ENCODE results near the gene IL6R.

Gene IL6R

DNA sequence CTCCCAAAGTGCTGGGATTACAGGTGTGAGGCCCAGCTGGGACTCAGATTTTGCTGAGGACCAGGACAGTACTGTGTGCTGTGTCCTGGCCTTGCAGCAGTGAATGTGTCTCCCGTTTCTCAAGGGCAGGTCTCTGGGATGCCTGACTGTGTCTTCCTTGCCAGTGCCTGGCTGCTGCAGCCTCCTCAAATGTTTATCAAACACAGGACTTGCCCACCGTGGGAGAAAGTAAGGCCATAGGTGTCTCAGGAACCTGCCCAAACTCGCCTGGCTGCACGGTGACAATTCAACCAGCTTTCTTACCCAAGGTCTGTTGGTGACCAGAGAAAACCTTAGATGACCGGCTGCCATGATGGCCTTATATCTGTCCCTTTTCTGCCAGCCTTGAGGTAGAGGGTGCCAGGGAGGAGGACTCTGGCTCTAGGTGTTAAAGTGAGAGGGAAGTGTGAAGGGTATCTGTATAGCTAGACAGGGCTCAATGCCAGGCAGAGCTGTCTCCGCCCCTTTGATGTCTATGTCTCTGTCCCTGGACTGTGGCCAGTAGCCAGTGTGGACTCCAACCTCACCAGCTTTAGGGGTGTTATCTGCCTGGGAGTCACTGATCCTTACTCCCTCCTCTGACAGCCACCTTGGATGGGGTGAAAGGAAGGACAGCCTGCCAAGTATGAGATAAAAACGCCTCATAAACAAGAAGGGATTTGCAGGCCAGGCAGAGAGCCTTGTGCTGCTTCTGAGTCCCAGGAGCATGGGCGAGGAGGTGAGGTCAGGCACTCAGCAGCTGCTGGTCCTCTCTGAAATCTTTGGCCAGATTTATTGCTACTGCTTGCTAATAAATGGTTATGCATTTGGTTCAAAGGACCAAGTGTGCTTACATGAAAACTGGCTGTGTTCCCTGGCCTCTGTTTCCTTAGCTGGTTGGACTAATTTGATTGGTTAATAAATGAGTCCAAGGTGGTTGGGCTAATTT lies 22.3 kb downstream of the IL6R start:
- DNase-seq: no peak

DNA sequence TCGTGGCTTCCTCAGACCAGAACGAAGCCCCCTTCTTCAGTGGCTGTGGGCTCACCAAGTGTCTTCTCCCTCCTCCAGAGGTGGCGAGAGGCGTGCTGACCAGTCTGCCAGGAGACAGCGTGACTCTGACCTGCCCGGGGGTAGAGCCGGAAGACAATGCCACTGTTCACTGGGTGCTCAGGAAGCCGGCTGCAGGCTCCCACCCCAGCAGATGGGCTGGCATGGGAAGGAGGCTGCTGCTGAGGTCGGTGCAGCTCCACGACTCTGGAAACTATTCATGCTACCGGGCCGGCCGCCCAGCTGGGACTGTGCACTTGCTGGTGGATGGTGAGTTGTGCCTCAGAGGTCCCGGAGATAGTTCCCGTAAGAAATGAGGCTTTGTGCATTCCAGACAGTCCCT lies 24.0 kb downstream of the IL6R start:
- DNase-seq: no peak

DNA sequence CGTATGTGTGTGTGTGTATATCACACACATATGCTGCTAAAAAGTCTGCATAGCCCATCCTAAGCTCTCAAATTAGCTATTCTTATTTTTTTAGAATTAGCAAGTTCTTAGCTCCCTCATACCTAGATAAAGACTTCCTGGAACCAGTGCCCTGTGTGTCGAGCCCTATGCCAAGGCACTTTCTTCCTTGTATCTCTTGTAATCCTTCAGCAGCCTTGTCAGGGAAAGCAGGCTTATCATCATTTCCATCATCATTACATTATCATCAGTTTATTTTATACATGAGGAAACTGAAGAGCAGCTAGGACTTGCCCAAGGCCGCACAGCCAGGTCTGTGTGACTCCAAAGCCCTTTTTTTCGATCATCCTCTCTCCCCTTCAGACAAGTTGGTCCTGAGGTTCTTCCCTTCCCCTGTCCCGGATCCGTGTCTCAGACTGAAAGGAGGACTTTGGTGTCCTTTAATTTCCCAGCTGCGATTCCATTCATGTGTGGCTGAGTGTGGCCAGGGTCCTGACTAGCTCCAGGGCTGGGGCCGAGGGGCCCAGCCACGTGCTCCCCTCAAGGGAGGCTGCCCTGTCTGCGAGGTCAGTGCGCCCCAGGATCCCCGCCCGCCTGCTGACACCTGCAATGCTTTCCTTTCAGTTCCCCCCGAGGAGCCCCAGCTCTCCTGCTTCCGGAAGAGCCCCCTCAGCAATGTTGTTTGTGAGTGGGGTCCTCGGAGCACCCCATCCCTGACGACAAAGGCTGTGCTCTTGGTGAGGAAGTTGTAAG lies 24.9 kb downstream of the IL6R start:
- no peak for DNase-seq

DNA sequence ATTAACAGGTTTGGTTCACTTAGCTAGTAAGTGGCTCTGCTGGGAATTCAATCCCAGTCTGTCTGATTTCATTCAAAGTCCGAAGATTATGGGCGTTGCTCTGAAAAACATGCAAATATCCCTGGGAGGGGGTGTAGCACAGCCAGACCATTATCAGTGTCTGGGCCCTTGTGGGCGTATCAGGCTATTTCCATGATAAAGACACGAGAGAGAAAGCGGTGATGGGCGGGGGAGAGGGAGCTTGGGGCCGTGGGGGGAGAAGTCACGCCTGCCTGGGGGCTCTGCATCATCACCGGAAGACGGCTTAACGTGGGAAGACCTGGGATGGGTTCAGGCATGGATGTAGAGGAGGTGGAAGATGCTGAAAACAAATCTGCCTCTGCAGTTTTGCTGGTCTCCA lies 25.8 kb downstream of the IL6R start:
- DNase-seq: peak; percentile 43

GRCh38 chr1:154431586-154432373 lies 26.6 kb downstream of the IL6R start:
- peak; percentile 53 for DNase-seq

GRCh38 chr1:154433161-154433764 lies 28.1 kb downstream of the IL6R start:
- DNase-seq: no peak

GRCh38 chr1:154434346-154435085 lies 29.4 kb downstream of the IL6R start:
- DNase-seq: no peak

DNA sequence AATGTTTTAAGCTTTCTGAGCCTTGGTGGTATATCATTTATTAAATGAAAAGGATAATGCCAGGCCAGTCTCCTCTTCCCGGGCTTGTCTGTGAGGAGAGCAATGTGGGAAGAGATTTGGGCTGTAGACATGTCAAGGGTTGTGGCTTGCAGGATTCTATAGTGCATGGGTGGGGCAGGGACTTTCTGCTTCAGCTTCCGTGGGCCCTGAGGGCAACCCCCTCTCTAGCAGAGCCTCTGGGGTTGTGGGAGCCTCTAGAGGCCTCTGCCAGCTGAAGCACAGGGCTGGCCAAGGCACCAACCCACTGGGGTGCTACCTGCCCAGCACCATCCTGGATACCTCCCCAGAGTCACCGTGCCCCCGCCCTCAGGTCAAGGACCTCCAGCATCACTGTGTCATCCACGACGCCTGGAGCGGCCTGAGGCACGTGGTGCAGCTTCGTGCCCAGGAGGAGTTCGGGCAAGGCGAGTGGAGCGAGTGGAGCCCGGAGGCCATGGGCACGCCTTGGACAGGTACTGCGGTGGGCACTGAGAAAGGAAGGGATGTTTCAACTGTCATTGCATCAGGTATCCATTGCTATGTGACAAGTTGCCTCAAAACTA lies 30.6 kb downstream of the IL6R start:
- no peak for DNase-seq

GRCh38 chr1:154436433-154436832 lies 31.3 kb downstream of the IL6R start:
- no peak for DNase-seq

- DNase-seq: no peak
Observed at GRCh38 chr1:154440036-154440804, 35.1 kb downstream of the IL6R start.

DNA sequence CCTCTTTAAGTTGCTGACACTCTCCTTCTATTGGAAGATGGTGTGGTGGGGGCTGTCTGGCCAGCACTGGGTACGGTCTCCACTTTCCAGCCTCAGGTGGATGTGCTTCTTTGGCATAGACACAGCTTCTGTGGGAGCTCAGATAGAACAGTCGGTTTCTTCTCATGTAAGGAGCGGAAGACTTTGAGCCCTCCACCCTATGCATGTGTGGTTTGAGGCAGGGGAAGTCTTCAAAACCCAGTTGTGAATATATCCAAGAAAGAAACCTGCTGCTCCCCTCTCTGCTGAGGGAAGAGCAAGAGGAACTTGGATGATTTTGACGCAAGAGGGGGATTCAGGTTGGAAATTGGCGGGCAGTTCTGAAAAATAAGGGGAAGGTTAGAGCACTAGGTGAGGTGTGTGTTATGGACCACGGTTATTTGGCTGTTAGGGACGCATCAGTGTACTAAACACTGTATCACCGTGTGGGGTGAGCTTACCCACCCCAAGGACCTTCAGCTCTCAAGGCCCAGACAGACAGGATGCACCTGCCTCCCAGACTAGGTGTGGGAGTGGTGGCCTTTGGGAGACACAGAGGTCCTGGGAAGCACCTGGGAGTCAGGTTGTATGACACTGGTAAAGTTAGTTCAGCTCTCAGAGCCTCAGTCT lies 36.2 kb downstream of the IL6R start:
- no peak for DNase-seq

GRCh38 chr1:154442006-154442740 lies 37.0 kb downstream of the IL6R start:
- DNase-seq: no peak

DNA sequence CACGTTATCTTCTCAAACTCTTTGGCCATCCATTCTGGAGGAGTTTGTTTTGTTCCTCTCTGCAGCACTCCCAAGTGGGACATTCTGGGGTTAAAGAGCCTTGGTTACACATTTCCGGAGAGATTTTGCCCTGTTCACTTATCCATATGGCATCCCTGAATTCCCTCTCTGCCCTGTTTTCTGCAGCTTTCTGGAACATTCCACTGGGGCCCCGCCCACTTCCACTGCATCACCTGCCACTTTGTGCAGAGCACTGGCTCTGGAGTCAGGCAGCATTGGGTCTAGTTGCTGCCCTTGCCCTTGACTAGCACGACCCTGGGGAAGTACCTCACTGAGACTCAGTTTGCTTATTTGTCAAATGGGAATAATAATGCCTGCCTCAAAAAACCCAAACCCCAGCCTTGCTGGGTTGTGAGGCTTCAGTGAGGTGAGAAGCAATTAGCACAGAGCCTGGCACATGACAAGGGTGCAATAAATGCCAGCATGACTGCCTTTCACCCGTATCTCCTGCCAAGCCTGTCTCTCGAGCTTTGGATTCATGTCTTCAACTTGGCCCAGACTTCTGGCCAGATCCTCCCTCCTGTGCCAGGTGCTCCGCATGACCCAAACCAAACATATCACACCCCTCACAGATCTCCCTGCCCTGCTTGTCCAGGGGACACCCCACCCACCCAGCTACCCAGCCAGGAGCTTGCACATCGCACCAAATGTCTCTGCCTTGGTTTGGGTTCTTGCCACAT lies 38.3 kb downstream of the IL6R start:
- no peak for DNase-seq

DNA sequence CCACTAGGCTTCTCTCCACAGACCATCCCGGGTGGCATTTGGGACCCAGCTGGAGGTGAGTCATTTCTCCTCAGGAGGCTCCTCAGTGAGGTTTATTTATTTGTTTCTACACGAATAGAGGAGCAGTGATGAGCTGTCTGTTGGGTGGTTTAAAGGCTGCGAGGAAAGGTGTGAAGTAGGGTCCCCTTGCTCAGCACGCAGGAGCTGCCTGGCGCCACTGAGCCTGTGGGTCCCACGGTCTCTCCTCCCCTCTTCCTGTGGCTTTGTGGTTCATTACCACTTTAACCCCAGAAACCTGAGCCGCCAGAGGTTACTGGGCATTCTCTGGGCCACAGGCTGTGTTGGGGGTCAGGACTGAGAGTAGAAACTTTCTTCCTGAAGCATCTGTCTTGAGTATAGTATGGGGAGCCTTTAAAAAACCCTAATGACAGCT lies 39.9 kb downstream of the IL6R start:
- no peak for DNase-seq

- DNase-seq: no peak
Observed at GRCh38 chr1:154446292-154446691, 41.1 kb downstream of the IL6R start.

DNA sequence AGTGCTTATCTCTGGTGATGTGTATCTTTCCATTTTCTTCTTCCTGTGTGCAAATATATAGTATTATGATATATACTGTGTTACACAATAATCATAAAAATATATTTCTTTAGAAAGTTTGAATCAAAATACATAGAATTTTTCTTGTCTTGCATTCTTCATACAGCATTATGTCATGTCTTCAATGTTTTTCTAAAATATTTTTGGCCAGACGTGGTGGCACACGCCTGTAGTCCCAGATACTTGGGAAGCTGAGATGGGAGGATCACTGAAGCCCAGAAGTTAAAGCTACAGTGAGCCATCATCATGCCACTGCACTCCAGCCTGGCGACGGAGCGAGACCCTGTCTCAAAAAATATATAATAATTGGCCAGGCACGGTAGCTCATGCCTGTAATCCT lies 41.6 kb downstream of the IL6R start:
- no peak for DNase-seq

DNA sequence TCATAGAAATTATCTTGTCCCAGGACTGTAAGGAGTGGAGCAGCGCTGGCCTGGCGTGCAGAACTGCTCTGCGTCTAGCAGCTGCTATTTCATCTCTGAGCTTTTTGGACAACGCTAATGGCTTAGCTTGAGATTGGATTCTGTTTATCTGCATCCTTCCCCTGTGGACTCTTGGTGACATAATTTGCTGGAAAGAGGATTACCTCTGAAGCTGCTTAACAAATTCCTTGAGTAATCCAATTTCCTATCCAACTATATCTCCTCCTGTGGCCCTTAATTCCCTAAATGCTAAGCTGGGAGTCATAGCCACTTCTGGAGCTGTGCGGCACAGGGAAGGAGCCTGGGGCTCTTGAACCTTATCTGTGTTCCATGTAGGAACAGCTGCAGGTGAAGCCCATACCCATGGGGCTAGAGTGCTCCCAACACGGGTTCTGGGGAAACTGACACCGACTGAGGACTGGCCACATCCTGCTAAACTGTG lies 43.2 kb downstream of the IL6R start:
- peak; percentile 34 for DNase-seq

DNA sequence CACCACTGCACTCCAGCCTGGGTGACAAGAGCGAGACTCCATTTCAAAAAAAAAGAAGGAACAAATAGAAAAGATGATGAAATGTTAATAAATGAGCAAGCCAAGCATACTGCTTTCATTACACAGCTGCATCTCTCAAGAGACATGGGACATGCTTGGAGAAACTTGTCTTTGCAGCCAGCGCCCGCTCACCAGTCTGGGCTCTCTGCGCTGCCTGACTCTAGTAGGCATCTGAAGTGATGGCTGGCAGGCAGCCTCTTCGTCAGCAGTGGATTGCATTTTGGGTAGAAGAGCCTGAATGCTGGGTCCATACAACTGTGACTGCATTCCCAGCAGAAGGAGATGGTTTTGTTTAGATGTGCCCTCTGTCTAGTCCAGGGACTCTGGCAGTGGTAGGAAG lies 48.0 kb downstream of the IL6R start:
- DNase-seq: no peak
